ENCODE measurements around the gene STX2. TPM values are rescaled to one million over a fixed set of nuclear protein-coding genes. Genes with fewer than 3 reads are reported as not detected.

Gene STX2
- total RNA-seq, 4 donors from 2014 or later, result 46.6 to 80.8 (median 49.1) TPM

GRCh38 chr12:130832561-130833209 lies 6.4 kb downstream of the STX2 start:
- Histone ChIP-seq H3K27ac (replicated peaks in 1 of 4) (no peak overlapping the region), H3K4me1 (peaks cover 8 to 65% (median 45%) of the 10 kb centered on the region in 4 donors)
- intact Hi-C loops (cut with DNase I), result no loop called here

DNA sequence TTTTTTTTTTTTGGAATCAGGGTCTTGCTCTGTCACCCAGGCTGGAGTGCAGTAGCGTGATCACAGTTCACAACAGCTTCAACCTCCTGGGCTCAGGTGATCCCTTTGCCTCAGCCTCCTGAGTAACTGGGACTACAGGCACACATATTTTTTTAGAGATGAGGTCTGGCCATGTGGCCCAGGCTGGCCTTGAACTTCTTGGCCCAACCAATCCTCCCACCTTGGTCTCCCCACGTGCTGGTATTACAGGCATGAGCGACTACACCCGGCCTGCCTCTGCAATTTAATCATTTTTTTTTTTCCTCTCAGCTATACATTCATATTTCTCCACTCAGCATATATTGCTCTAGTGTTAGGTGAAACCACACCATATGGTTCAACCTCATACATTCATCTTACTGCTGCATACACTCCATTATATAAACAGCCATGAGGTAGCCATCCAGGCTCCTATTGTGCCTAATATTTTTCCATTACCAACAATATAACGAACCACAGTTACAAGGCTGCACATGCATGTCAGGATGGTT lies 7.1 kb downstream of the STX2 start:
- H3K4me1 ChIP-seq, result peaks cover 8 to 65% (median 46%) of the 10 kb centered on the region in 4 donors
- whole genome bisulfite sequencing, result 92% methylated on average over 5 of the region's 5 CpGs
- DNase-seq (ENCODE audit: extremely low spot score), result no peak
- TF ChIP-seq CTCF (IDR thresholded peaks at IDR 0.05) (no peak), POLR2A (IDR thresholded peaks at IDR 0.05; ENCODE audit: low read depth) (no peak), POLR2AphosphoS5 (IDR thresholded peaks at IDR 0.05) (no peak), EP300 (IDR thresholded peaks at IDR 0.05) (no peak)
- no peak overlapping the region for H3K27ac ChIP-seq (replicated peaks in 1 of 4)
- H3K36me3 ChIP-seq, result peaks cover 0 to 7% (median 2%) of the 10 kb centered on the region in 4 donors
- no peaks in the 10 kb centered on the region for H3K9me3 ChIP-seq
- no peaks in the 10 kb centered on the region for H3K27me3 ChIP-seq
- no peak overlapping the region for H3K4me3 ChIP-seq
- intact Hi-C loops (cut with DNase I), result no loop called here

More at GRCh38 chr12:130832561-130833209, 6.4 kb downstream of the STX2 start:
- H3K4me3 ChIP-seq, result no peak overlapping the region
- no peak for TF ChIP-seq CTCF (IDR thresholded peaks at IDR 0.05)
- TF ChIP-seq EP300 (IDR thresholded peaks at IDR 0.05), result no peak
- H3K9me3 ChIP-seq, result no peaks in the 10 kb centered on the region
- DNase-seq (ENCODE audit: extremely low spot score), result no peak
- WGBS, result 83% methylated on average over 17 of the region's 17 CpGs
- H3K36me3 ChIP-seq, result peaks cover 0 to 7% (median 2%) of the 10 kb centered on the region in 4 donors
- H3K27me3 ChIP-seq, result no peaks in the 10 kb centered on the region

DNA sequence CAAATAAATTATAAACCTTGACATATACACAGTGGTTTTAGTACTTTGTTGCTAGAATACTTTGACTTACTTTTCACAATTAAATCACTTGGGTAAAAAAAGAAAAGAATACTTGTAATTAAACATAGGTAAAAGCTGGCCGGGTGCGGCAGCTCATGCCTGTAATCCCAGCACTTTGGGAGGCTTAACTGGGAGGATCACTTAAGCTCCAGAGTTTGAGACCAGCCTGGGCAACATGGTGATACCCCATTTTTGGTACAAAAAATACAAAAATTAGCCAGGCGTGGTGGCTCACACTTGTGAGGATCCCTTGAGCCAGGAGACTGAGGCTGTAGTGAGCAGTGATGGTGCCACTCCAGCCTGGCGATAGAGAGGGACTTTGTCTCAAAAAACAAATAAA lies 7.8 kb downstream of the STX2 start:
- peaks cover 10 to 63% (median 46%) of the 10 kb centered on the region in 4 donors for H3K4me1 ChIP-seq
- no peak for DNase-seq (ENCODE audit: extremely low spot score)
- 97% methylated on average over 4 of the region's 4 CpGs for WGBS
- H3K4me3 ChIP-seq, result no peak overlapping the region
- TF ChIP-seq POLR2A (IDR thresholded peaks at IDR 0.05; ENCODE audit: low read depth) (no peak), CTCF (IDR thresholded peaks at IDR 0.05) (no peak), EP300 (IDR thresholded peaks at IDR 0.05) (no peak), POLR2AphosphoS5 (IDR thresholded peaks at IDR 0.05) (no peak)
- no peak overlapping the region for H3K27ac ChIP-seq (replicated peaks in 1 of 4)
- intact Hi-C loops (cut with DNase I), result no loop called here
- no peaks in the 10 kb centered on the region for H3K9me3 ChIP-seq
- H3K36me3 ChIP-seq, result peaks cover 0 to 12% (median 2%) of the 10 kb centered on the region in 4 donors
- no peaks in the 10 kb centered on the region for H3K27me3 ChIP-seq

- Histone ChIP-seq H3K9me3 (no peaks in the 10 kb centered on the region), H3K27ac (replicated peaks in 1 of 4) (no peak overlapping the region), H3K36me3 (peaks cover 0 to 13% (median 4%) of the 10 kb centered on the region in 4 donors), H3K4me3 (no peak overlapping the region), H3K4me1 (peaks cover 10 to 56% (median 43%) of the 10 kb centered on the region in 4 donors), H3K27me3 (no peaks in the 10 kb centered on the region)
- no peak for DNase-seq (ENCODE audit: extremely low spot score)
- TF ChIP-seq POLR2AphosphoS5 (IDR thresholded peaks at IDR 0.05) (no peak), CTCF (IDR thresholded peaks at IDR 0.05) (no peak), EP300 (IDR thresholded peaks at IDR 0.05) (no peak), POLR2A (IDR thresholded peaks at IDR 0.05; ENCODE audit: low read depth) (no peak)
- intact Hi-C loops (cut with DNase I), result no loop called here
- 87% methylated on average over 14 of the region's 14 CpGs for WGBS
Measured at GRCh38 chr12:130830246-130830551, 8.9 kb downstream of the STX2 start.

All from esophagus muscularis mucosa (tissue), 4 donors.